ENCODE data around the gene MAP3K8. TPM values are rescaled to one million over a fixed set of nuclear protein-coding genes. Genes with fewer than 3 reads are reported as not detected.

MAP3K8 gene
- polyA plus RNA-seq, 1 donor from 2014 or later = 1.5 TPM

GRCh38 chr10:30447125-30447799 lies 13.3 kb downstream of the MAP3K8 start:
- H4K20me1 ChIP-seq (ENCODE audit: insufficient read depth) = no peaks in the 10 kb centered on the region
- no peaks in the 10 kb centered on the region for H3K9me3 ChIP-seq (ENCODE audit: low read length)
- H3K36me3 ChIP-seq (ENCODE audit: insufficient read depth, low read length) = no peaks in the 10 kb centered on the region
- no peak overlapping the region for H3K4me3 ChIP-seq (ENCODE audit: low read length)
- H3K4me2 ChIP-seq (ENCODE audit: low read length) = no peak overlapping the region
- no peaks in the 10 kb centered on the region for H3F3A ChIP-seq (ENCODE audit: insufficient read depth, low read length, poor library complexity, severe bottlenecking)
- TF ChIP-seq SMC3 (conservative IDR thresholded peaks at IDR 0.05; ENCODE audit: poor library complexity) (no peak), RAD21 (conservative IDR thresholded peaks at IDR 0.05) (no peak), MXI1 (conservative IDR thresholded peaks at IDR 0.05; ENCODE audit: poor library complexity, severe bottlenecking) (no peak), CTCF (IDR thresholded peaks at IDR 0.05; ENCODE audit: poor library complexity, severe bottlenecking) (no peak), EZH2 (IDR thresholded peaks at IDR 0.05; ENCODE audit: borderline replicate concordance, insufficient read depth, low read length, poor library complexity, severe bottlenecking) (no peak), EP300 (conservative IDR thresholded peaks at IDR 0.05; ENCODE audit: poor library complexity, severe bottlenecking) (no peak), REST (IDR thresholded peaks at IDR 0.05; ENCODE audit: borderline replicate concordance) (no peak), TAF1 (IDR thresholded peaks at IDR 0.05; ENCODE audit: low read depth) (no peak), POLR2AphosphoS5 (IDR thresholded peaks at IDR 0.05) (no peak)
- H3K9ac ChIP-seq (ENCODE audit: low read length) = no peak overlapping the region
- H3K27ac ChIP-seq (ENCODE audit: low read length) = no peak overlapping the region
- H2AFZ ChIP-seq (ENCODE audit: low read depth, low read length) = no peak overlapping the region
- H3K27me3 ChIP-seq (ENCODE audit: insufficient read depth, low read depth, low read length) = no peaks in the 10 kb centered on the region
- no peaks in the 10 kb centered on the region for H3K79me2 ChIP-seq (replicated peaks; ENCODE audit: insufficient read depth, low read length)
- H3K9me2 ChIP-seq (ENCODE audit: insufficient read depth, low read length) = no peaks in the 10 kb centered on the region

- H3K4me3 ChIP-seq (ENCODE audit: low read length) = no peak overlapping the region
- no peak overlapping the region for H3K27ac ChIP-seq (ENCODE audit: low read length)
- H3K36me3 ChIP-seq (ENCODE audit: insufficient read depth, low read length) = no peaks in the 10 kb centered on the region
- no peaks in the 10 kb centered on the region for H3K9me3 ChIP-seq (ENCODE audit: low read length)
- no peaks in the 10 kb centered on the region for H3K79me2 ChIP-seq (replicated peaks; ENCODE audit: insufficient read depth, low read length)
- TF ChIP-seq REST (IDR thresholded peaks at IDR 0.05; ENCODE audit: borderline replicate concordance) = no peak
- TF ChIP-seq SMC3 (conservative IDR thresholded peaks at IDR 0.05; ENCODE audit: poor library complexity) = no peak
- no peak for TF ChIP-seq TAF1 (IDR thresholded peaks at IDR 0.05; ENCODE audit: low read depth)
- TF ChIP-seq CTCF (IDR thresholded peaks at IDR 0.05; ENCODE audit: poor library complexity, severe bottlenecking) = no peak
- TF ChIP-seq EZH2 (IDR thresholded peaks at IDR 0.05; ENCODE audit: borderline replicate concordance, insufficient read depth, low read length, poor library complexity, severe bottlenecking) = no peak
- H3K9ac ChIP-seq (ENCODE audit: low read length) = no peak overlapping the region
- no peaks in the 10 kb centered on the region for H3K9me2 ChIP-seq (ENCODE audit: insufficient read depth, low read length)
- H2AFZ ChIP-seq (ENCODE audit: low read depth, low read length) = no peak overlapping the region
- H4K20me1 ChIP-seq (ENCODE audit: insufficient read depth) = no peaks in the 10 kb centered on the region
- no peaks in the 10 kb centered on the region for H3K27me3 ChIP-seq (ENCODE audit: insufficient read depth, low read depth, low read length)
- H3F3A ChIP-seq (ENCODE audit: insufficient read depth, low read length, poor library complexity, severe bottlenecking) = no peaks in the 10 kb centered on the region
- H3K4me2 ChIP-seq (ENCODE audit: low read length) = no peak overlapping the region
Observed at GRCh38 chr10:30448092-30448491, 14.1 kb downstream of the MAP3K8 start.
